HG03064 (cell line): Measurements from ENCODE around the gene SPOCD1.

ENCODE experiments used
- ATAC-seq: cut with Tn5 transposase; IDR thresholded peaks from one replicate; pipeline ENCODE4 v1.9.1; 2021; ENCODE audit warnings: low read depth; ENCODE audit not compliant: unreplicated experiment

The SPOCD1 gene

DNA sequence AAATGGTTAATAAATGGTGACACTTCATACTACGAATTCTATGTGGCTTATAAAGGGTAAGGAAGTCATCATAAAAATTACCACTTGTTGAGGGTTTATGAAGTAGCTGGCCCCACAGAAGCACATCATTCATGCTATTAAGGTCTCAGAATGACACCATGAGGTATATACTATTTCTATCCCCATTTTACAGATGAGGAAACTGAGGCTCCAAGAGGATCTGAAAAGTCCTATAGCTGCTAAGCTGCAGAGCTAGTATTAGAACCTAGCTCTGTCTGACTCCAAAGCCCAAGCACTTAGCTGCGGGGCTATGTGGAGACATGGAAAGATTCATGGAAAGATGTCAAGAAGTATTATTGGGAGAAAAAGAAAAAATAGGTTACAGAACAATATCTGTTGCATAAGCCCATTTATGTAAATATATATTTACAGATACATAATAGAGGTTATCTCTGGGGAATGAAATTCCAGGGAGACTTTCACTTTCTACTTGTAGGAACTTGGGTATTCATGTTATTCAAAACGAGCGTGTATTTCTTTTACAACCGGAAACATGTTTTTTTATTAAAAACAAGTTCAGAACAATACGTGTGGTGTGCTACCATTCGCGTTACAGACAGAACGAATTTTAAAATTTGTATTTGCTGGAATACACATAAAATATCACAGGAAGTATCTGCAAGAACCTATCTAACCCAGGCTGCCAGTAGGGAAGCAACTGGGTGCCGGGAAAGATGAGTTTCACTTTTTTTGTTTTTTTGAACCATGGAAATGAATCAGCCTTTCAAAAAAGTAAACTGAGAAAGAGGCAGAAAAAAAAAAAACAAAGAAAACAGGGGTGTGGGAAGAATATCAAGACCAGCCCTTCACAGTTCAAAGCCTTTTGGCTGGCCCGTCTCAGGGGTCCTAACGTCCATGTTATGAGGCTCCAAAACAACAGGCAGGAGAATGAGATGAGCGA is 13.4 kb downstream of the SPOCD1 start:
- no peak for ATAC-seq

DNA sequence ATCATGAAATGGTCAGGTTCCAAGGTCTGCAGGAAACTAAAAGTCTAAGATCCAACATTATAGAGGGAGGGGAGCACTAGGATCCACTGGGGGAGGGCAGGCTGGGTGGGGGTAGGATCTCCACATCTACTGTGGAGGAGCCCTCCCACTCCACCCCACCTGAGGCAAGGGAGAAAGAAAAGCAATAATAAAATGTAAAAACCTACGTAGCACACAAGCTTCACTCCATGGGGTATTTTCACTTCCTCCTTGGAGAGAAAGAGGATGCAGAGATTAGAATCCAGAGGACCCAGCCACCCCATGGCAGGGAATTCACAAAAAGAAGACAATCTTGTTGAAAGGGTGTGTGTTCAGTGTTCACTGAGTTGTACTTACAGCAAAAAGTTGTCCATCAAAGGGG is 14.4 kb downstream of the SPOCD1 start:
- no peak for ATAC-seq

DNA sequence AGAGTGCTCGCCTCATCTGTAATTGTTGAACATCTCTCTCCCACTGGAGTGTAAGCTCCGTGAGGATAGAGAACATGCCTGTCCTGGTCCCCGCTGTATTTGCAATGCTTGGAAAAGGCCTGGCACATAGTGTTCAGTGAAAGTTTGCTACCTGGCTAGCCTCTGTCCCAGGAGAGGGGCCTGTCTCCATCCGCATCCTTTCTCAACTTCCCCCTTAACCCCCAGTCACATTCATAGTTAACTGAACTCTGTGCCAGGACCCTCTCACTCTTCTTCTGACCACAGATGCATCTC is 15.2 kb downstream of the SPOCD1 start:
- no peak for ATAC-seq

DNA sequence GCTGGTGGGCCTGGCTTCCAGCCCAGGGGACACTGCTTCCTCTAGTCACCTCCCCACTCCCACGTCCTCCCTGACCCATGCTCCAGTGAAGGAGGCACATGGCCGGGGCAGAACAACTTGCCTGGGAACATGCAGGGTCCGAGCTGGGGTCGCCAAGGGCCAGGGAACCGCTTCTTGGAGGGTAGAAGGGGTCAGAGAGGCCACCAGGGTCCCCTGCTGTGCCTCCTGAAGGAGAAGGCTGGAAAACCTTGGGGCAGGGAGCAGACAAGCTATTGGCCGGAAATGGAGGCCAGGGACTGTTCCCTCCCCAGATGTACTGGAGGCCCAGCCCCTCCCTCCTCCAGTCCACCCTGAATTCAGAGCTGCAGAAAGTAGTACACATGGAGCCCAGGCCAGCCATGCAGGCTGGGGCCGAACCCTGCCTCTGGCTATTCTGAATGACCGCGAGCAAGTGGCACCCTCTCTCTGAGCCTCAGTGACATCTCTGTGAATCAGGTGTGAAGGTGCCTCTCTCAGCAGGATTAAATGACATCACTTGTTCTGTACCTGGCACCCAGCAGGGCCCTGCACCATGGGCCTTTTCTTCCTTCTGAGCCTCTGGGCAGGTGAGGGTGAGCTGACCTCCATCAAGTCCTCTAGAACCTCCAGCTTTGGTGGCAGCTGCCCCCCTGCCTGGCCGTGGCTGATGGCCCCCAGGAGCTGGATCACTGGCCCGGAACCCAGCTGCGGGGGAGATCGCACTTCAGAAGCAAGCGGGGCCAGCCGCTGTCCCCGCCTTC is 15.7 kb downstream of the SPOCD1 start:
- ATAC-seq = no peak

DNA sequence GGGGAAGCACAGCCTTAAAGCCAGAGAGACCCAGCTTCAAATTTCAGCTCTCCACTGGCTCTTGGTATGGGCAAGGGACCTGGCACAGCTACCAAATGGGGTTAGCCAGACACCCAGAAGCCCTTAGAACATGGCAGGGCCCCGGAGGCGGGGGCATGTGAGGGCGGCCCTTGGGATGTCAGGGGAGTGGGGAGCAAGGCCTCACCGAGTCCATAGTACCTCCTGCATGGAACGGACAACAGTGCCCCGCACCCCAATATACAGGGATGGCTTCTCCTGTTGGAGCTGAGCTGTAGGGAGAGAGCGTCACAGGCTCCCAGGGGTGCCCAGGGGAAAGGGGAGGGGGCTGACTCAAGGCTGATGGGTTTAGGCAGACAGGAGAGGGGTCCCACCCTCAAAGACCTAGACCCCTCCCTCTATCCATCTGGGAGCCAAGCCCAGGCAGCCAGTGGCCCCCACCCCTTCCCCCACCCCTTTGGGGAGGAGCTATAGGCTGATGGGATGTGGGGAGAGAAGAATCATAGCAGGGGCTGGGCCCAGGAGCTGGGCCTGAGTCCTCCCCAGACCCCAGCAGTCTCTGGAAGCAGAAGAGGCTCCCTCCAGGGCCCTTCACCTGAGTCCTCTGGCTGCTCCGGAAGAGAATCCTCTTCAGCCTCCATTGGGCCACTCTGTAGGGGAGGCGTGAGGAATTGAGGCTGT is 16.5 kb downstream of the SPOCD1 start:
- no peak for ATAC-seq

DNA sequence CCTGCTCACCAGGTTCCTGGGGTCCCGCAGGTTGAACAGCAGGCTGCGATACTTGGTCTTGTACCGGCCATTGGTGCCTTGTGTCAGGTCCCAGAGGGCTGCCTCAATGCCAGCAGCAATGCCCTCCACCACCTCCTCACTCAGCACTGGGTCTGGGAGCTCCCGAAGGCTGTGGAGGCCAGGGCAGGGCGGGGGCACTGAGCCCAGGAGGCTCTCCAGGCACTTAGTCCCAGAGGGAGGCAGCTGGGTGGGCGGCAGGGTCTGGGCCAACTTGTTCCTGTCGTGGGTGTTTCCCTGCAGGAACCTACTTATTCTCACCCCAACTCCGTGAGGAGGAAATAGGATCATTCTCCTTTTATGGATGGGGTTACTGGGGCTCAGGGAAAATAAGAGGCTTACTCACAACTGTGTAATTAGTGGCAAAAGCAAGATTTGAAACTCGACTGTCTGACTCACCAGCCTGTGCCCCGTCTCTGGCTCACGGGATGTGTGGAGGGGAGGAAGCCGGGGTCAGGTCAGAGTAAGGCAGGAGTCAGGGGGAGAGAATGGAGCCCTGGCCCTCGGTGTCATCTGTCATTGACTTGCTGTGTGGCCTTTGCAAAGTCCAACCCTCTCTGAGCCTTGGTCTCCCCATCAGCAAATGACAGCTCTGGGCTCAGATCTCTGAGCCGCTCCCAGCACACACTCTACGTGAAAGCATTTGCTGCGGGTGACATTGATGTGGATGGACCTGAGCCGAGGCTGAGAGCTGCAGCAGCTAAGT is 17.2 kb downstream of the SPOCD1 start:
- no peak for ATAC-seq

DNA sequence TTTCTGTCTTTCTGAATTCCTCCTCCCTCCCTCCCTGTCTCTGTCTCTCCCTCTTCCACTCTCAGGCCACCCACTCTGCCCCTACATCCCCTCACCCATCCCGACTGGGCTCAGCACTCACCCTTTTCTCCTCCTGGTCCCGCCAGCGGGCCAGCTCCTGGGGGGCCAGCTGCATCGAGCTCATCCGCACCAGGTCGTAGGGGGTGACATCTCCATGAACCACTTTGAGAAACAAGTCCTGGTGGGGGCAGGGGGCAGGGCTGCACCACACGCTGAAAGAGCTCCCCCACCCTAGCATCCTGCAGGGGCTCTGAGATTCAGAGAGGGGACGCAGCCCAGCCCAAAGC is 17.8 kb downstream of the SPOCD1 start:
- ATAC-seq = no peak

DNA sequence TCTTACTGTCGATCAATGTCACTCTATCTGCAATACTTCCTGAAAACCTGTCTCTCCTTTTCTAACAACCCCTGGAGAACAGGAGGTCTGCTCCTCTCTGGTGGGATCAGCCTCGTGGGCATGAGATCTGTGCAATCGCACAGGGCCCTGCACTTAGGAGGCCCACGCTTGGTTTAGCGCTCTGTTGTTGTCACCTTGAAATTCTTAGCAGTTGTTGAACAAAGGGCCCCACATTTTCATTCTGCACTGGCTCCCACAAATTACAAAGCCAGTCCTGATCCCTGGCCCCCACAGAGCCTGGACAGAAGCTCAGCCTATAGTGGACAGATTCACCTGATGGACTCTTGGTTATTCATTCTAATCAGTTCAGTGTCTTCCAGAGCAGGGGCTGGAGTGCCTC is 18.6 kb downstream of the SPOCD1 start:
- ATAC-seq = no peak

DNA sequence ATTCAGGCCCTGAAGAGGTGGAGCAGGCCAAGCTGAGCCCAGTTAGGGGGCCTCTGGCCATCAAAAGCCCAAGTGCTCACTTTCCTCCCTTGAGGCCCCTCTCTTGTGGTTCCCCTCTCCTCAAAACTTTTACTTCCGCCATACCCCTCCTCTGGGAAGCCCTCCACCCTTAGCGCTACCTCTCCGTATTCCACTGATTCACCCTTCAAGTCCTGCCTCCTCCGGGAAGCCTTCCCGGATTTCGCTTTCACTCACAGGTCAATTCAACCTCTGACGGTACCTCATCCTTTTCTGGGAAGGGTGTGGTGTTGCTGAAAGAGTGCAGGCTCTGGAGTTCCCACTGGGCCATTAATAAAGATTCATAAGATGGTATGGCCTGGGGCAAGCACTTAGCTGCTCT is 19.1 kb downstream of the SPOCD1 start:
- no peak for ATAC-seq

DNA sequence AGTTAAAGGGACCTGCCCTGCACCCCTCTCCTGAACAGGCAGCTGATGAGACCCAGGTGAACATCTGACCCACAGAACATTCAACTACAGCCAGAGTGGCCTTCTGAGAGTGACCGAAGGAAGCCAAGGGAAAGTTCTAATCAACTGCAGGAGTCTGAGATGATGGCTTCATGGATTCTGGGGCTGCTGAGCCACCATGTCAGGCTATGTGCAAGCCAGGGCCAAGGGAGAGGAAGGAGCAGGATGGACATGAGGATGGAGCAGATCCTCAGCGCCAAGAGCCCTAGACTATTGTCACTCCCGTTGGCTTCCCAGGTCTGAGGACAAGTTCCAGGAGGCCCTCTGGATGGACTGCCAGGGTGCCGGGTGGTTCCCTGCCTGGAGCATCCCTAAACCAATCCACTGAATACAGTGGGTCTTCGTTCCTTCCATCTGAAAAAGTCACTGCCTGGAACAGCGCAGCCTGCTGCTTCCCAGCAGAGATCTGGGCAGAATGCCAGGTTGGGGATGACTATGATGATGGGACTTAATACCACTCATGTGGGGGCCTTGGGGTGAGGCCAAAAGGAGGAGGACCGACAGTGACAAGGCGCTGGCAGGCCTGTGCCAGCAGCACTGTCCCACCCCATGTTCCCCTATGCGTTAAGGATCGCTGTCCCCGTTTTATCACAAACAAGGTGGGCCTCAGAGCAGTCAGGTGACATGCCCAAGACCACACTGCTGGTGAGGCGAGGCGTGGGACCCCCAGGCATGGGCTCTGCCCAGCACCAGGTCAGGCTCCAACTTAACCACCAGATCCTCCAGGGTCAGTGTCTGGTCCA is 19.8 kb downstream of the SPOCD1 start:
- ATAC-seq = no peak

DNA sequence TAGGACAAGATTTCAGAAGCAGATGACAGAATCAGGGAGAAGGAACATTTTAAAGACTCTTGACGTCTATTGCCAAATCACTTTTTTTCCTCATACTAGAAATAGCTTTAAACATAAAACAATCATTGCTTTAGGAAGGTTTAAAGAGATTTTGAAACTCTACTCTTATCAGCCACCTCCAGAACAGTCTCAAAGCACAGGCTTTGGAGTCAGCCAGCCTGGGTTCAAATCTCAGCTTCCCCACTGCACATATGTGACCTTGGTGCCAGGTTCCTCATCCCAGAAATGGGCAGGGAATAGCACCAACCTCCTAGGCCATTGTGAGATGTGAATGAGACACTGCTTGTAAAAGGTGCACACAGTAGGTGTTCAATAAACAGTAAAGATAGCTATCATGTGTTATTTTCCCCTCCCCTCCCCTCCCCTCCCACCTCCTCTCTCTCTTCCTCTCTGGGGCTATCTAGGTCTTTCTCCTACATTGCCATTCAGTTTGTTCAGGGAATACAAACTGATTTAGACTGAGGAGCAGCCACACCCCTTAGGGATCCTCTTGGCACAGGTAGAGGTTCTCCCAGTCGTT is 20.6 kb downstream of the SPOCD1 start:
- no peak for ATAC-seq

DNA sequence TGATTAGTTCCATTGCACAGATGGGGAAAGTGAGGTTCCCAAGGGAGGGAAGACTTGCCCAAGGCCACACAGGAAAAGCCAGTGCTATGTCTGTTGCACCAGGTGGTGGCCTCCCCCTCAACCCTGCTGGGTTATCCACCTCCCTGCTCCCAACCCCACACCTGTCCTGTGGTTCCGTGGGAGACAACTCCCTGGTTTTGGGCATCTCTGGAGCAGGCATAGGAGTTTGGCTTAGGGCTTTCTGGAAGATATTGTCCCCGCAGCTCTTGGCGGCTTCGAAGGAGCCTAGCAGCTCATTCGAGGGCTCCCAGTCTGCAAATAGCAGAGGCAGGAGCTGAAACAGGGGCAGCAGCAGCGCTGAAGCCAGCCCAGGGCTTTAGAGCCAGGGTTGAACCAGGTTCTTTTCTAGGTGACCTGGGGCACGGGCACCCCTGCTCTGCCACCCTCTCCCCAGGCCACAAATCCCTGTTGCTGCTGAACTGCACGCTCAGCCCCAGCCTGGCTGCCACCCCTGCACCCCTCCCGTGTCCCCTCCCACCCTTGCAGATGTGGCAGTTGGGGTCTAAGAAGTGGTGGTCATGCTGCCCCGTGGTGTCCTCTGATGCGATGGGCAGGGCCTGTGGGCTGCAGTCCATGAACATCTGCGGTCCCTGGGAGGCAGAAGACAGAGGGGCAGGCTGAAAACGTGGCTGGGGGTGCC is 22.1 kb downstream of the SPOCD1 start:
- ATAC-seq = no peak

DNA sequence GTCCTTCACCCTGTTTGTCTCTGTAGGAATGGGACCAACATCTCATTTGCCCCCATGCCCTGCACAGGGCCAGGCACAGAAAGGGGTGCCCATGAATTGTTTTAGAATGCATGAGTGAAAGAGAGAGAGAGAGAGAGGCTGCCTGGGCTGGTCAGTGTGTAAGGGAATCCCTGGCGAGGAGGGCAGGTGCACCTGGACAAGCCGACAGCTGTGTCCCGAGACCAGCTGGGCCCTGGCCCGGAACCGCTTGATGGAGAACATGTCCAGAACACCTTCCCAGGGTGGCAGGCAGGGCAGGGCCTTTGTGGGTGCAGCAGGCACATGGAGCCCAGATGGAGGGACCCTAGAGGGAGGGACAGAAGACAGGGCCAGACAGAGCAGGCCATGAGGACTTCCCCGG is 22.7 kb downstream of the SPOCD1 start:
- no peak for ATAC-seq

DNA sequence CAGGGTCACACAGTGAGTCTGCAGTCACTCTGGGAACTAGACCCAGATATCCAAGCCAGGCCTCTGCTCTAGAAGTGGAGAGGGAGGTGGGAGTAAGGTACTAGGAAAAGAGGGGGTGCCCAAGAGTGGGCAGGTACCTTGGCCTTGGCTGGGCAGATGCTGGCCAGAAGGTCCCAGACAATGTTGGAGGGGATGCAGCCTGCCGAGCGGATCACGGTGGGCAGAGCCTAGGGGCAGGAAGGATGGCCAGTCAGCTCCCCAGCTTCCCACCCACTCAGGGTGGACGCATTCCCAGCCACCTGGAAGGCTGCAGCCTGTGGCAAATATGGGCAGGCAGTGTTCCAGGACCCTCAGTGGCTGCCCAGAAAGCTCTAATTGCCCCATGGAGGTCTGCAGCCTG is 23.3 kb downstream of the SPOCD1 start:
- ATAC-seq = no peak

DNA sequence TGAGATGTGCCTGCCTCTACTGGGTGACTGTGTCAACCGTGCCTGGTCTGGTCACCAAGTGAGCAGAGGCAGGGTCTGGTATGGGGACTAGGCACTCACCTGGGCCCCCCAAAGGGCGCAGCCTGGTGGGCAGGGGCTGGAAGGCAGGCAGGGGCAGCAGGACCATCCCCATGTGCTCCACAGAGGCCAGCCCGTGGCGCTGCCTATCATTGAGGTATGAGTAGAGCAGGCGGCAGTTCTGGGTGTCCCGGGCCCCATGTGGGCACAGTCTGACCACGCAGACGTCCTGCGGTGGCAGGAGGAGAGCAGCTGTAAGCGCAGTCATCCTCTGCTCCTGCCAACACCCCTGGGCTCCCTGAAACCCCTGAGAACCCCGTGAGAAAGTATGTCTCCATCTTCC is 23.7 kb downstream of the SPOCD1 start:
- no peak for ATAC-seq

DNA sequence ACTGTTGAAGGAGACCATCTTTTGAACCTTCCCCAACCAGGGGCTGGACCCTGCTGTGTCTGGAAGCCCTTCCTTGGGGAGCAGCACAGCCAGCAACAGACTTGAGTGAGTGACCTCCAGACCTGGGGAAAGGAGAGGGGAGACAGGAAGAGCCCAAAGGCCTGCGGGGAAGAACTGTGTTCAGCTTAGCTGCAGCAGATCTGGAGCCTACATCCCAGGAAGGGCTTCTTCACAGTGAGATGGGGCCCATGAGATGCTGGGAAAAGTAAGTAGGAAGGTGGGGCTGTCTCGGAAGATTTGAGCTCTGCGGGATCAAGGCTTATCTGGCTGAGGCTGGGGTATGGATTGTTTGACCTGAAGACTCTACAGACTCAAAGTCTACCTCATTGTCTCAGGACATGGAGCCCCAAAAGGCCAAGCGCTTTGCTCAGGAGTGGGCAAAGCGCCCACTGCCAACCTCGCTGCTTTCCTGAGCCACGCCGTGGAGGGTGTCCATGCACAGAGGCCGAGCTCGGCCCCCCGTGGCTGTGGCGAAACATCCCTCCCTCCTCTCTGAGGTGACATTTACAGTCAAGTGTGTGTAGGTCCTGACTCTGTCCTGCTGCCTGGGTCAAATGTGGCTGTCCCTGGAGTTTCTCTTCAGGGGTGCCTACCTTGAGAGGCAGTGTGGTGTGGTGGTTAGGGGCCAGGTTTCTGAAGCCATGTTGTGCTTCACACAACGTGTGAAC is 24.5 kb downstream of the SPOCD1 start:
- ATAC-seq = no peak

DNA sequence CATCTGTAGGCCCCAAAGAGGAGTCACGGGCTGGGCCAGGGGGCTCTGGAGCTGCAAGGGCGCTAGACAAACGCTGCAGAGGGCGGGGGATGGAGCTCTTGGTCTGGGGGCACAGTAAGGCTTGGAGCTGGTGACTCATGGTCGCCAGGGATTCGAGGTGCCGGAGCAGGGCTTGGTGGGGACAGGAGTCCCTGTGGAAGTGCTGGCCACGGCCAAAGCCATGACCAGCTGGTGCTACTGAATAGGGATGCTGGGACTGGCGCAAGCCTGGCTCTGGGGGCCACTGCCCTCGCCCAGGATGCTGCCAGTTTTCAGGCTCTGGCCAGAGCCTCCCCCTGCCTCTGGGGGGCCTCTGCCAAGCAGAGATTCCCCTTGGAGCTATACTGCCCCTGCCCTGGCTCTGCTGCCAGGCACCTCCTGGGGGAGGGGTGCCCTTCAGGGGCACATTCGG is 25.2 kb downstream of the SPOCD1 start:
- ATAC-seq = no peak

DNA sequence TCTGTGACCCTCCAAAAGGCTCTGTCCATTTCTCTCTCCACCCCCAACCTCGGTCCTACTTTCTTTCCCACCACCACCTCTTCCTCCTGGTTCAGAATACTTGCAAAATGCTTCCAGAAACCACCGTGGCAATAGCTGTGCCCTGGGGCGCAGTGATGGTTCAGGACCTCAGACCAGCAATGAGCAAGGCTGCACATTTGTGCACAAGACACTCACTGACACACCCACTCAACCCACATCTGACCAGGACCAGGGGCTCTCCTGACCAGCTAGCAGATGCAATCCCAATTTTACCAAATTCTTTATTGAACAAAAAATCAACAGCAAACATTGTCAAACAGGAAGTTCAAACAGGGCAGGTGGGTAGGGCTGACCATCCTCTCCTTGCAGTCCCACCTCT is 25.7 kb downstream of the SPOCD1 start:
- ATAC-seq = no peak
